Glomerular visceral epithelial cell (primary cell): ENCODE results near the gene L3MBTL4.

Experiments used
- DNase-seq: peaks from one replicate; pipeline ENCODE4 v3.0.0-alpha.2; 2016; ENCODE audit errors: extremely low spot score

L3MBTL4 gene

DNA sequence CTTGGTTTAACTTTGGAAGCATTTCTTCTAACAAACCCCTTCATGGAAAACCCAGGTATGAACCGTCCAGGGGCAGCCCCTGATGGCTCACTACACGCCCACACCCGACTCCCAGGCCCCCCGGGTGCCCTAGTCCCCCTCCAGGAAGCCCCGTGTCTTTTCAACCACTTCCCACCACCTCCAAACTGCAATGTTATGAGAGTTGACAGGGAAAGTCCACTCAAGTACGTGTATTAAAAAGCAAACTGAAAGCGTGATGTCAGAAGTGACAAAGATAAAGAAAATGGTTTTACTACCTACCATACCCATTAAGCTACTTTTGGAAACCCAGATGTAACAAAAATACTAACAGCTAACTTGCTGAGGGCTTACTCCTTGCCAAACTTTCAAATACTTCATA is 51.5 kb downstream of the L3MBTL4 start:
- DNase-seq: no peak

DNA sequence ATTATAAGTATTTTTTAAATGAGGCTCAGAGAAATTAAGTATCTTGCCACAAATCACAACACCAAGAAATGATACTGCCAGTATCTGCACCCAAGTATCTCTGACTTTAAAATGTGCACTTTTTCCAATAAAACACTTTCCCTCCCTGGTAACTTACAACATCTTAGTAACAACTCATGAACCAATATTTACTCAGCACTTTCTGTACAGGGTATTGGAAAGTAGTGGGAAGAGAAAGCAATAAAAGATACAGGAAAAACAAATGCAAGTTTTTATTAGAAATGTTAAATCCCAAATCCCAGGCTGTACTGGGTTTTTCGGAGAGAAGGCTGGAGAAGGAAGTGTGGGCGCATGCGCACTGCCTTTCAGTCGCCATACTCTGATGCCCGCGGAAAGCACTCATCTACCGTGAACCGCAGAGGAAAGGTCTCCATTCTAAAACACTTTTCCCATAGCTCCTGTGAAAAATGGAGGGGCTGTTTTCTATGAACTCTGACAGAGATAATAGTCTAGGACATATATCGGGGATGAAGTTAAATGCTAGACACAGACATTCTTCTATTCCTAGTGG is 52.1 kb downstream of the L3MBTL4 start:
- DNase-seq: peak; percentile 36

DNA sequence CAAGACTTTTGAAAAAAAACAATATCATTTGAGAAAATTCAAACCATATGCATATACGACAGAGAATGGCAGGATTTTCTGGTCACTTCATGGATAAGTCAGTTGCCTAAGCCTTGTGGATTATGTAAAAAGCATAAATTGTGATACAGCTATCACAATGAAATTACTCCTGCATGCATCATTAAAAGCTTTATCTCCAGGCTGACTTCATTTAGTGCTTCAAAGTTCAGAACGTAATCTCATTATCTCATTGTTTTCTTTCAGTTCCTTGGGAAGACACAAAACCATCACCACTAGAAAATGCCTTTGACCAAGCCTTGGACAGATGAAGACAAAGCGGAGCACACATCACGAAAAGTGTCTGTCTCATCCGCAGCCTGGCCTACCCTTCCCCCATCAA is 57.0 kb downstream of the L3MBTL4 start:
- DNase-seq: no peak

DNA sequence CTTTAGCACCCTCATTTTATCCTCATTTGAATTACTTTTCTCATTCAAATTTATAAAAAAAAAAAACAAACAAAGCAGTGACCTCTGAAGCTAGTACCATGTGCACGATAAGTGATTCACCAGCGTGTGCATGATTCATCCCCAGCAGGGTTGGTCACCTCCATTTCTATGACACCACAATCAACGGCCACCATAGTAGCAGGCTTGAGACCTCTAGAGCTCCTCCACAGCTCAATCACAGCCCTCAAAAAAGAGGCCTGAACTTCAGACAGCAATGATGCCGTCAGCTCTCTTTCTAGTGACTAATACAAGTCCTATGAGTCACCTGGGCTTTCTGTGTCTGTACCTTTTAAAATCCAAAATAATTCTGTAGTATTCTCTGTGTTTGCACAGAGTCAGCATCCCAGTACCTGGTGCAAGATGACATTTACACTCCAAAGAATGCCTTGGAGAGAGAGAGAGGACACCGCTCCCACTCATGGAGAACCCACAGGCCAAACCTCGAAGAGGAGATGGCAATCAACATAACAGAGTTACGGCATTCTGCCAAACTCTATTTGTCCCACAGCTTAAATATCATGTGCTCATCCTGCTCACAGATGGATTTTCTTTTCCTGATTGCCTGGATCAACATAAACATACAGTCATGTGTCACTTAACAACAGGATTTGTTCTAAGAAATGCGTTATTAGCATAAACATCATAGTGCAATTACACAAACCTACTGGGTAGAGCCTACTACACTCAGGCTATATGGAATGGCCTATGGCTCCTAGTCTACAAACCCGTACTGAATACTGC is 58.7 kb downstream of the L3MBTL4 start:
- DNase-seq: no peak

DNA sequence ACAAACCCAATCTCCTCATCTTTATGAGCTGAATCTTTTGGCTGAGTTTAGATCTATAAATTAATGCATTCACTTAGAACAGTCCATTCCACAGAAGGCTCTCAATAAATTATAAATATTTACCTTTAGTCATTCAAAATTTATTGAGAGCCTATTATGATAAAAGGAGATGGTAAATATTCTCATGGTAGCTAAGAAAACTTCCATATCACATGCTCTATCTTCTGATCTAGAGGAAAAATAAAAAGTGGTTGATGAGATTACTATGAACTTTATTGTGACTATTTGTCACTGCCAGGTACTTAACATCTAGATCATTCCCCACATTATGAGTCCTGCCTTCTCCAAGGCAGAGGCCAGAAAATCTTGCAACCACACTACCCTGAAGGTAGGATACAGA is 62.4 kb downstream of the L3MBTL4 start:
- DNase-seq: no peak

DNA sequence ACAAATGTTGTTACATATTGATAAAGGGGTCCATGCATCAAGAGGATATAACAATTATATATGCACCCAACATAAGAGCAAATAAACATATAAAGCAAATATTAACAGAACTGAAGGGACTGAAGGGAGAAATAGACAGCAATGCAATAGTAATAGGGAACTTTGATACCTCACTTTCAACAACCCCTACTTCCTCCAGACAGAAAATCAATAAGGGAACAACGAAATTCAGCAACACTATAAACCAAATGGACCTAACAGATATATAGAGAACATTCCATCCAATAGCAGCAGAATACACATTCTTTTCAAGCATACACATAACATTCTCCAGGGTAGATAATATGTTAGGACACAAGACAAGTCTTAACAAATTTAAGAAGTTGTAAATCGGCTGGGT is 71.7 kb downstream of the L3MBTL4 start:
- DNase-seq: no peak

DNA sequence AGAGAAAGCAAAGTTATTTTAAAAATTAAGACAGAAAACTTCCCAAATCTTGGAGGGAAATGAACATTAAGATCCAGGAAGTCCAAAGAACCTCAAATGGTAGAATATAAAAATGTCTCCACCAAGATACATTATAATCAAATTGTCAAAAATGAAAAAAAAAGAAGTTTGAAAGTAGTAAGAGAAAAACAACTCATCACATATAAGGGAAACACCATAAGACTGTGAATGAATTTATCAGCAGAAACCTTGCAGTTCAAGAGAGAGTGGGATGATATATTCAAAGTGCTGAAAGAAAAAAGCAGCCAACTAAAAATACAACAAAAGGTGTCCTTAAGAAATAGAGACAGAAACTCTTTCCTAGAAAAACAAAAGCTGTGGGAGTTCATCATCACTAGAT is 73.0 kb downstream of the L3MBTL4 start:
- DNase-seq: no peak

DNA sequence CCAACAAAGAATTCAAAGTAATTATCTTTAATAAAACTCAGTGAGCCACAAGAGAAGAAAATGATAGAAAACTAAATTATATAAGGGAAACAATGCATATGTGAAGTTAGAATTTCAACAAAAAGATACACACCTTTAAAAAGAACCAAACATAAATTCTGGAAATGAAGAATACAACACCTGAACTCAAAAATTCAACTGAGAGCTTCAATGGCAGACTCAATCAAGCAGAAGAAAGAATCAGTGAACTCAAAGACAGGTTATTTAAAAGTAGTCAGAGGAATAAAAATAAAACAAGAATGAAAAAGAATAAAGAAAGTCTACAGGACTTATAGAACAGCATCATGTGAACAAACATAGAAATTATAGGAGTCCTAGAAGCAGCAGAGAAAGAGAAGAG is 73.4 kb downstream of the L3MBTL4 start:
- no peak for DNase-seq

DNA sequence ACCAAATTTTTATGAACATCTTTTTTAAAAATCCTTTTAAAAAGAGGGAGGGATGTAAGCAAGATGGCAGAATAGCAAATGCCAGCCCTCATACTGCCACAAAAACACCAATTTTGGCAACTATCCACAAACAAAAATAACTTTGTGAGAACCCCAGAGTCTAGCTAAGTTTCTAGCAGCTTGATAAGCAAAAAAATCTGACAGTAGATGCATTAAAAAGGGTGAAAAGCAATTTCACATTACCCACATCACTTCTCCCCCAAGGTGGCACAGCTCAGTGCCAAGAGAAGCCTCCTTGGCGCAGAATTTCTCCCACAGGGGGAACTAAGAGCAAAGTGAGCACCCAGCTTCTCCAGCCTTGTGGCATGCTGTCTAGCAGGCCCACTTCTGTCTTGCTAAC is 74.6 kb downstream of the L3MBTL4 start:
- no peak for DNase-seq

DNA sequence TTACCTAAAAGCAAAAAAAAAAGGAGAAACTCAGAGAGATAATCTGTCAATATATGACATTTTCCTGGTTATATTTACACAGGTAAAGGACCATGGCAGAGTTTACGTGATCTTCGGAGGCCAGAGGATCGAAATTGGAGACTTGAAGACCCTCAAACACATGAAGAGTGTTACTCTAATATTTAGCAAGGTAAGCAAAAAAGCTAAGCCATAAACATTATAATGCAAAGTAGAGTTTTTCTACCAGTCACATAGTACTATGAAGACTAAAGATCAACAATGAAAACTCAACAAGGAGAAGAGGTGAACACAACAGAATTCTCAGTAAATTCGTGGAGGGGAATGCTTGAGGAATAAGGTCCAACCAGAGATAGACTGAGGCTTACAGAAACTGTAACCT is 78.5 kb downstream of the L3MBTL4 start:
- DNase-seq: no peak

DNA sequence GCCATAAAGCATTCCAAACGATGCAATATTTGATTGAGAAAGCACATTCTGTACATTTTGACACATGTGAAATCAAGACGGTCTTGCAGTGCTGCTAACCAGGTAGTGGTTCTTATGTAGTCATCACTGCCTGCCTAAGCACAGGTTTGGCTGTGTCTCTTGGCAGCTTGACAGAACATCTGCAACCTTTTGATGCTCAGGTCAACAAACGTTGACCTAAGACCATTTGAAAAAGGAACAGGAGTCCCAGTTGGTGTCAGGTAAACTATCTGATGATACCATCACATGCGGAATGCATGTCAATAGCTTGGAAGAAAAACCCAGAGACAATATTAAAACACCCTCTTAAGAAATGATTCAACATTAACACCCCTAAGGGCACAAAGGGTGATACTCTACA is 80.7 kb downstream of the L3MBTL4 start:
- DNase-seq: no peak

DNA sequence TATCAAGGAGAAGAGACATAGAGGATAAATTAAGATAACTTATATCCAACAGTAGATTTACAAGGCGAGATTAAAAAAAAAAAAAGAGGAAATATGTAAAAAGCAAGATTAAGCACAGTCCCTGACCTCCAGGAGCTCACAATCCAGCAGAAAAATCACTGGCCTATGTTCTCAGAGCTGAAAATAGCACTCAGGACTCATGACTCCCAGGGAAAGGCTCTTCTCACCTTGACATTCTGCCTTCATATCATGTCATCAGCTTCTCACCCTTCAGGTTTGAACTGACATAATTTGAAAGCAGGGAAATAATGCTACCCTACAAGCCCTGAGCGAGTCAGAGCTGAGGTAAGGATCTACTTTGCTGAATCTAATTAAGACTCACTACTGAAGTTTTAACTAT is 82.8 kb downstream of the L3MBTL4 start:
- no peak for DNase-seq

DNA sequence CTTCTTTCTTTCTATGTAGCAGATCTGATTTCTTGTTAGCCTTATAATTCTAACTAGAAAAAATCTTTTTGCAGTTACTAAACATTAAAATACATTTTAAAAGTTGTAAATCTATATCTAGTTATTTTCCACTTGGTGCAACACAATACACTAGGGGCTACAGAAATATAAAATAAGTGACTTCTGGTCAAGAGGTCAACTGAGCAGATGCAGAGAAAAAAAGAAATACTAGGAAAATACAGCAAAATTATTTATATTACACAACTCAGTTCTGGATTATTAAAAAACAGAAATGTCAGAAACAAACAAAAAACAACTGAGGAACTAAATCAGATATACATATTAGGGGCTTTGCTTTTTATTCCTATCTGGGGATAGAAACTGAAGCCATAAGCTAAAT is 83.9 kb downstream of the L3MBTL4 start:
- no peak for DNase-seq

DNA sequence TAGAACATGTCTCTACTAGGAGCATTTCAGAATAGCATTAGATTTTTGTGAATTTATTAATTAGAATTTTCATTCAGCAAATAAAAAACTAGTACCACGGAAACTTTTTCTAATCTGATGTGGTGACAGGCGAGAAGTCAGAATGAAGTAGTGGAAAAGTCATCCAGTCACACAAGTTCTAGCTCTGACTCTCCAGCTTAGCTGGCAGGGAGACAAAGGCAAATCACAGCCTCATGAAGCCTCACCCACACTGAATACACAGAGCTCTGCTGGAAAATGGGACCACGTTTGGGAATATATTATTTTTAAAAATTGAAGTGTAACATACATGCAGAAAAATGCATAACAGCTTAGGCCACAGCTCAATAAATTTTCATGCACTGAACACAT is 86.1 kb downstream of the L3MBTL4 start:
- no peak for DNase-seq

DNA sequence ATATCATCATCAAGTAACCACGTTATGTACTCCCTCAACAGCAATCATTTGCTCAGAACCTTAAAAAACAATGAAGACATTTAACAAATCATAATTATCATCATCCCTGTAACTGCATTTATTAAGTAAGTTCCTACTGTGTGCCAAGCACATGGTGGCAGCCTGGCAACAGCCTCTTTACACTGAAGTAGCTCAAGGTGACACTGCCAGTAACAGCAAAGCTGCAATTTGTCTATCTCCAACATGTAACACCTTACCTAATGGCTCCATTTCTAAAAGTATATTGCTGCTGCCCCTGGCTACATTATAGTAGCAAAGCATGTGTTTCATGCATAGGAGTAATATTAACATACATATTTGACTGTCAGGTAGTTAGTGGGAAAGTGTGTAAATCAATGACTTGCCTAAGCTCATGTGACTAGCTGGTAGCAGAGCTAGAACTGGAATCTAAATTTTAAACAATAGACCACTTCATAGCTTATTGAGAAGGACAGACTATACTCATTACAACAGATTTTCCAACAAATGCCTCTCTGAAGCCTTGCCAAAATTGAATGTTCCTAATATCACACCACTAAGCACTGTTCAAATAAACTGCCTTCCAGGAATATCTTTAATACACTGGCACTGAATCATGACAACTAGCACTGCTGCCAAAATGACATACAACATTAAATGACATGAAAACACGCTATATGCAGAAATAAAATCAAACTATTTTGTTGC is 86.7 kb downstream of the L3MBTL4 start:
- no peak for DNase-seq

DNA sequence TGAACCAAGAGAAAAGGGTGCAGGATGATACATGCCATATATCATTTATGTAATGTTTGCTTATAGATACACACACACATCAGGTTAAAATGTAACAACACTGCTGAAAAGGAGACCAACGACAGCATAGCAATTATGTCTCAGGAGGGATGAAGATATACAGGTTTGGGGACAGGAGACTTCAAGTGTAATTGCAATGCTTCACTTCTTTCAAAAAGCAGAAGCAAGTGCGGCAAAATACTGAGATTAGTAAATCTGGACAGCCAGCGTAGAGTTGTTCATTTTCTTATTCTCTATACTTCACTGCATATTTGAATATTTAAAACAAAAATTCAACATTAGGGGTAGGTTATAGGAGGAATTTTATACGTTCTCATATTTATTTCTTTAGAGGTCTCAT is 87.2 kb downstream of the L3MBTL4 start:
- no peak for DNase-seq

DNA sequence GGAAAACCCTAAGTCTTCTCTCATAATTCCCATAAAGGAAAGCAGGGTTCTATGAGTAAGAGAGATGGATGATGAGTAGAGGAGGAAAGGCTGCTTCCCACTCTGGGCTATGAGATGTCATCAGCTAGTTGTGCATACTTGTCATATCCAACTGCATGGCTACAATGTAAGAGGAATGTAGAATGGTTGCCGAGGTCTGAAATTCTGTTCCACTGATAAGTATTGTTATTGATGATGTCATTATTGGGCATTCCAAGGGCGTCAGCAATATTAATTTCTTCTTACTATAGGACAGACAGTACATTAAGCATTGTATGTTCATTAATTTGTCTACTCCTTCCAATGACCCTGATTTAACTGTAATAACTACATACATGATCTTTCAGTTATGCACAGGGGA is 88.1 kb downstream of the L3MBTL4 start:
- DNase-seq: no peak

DNA sequence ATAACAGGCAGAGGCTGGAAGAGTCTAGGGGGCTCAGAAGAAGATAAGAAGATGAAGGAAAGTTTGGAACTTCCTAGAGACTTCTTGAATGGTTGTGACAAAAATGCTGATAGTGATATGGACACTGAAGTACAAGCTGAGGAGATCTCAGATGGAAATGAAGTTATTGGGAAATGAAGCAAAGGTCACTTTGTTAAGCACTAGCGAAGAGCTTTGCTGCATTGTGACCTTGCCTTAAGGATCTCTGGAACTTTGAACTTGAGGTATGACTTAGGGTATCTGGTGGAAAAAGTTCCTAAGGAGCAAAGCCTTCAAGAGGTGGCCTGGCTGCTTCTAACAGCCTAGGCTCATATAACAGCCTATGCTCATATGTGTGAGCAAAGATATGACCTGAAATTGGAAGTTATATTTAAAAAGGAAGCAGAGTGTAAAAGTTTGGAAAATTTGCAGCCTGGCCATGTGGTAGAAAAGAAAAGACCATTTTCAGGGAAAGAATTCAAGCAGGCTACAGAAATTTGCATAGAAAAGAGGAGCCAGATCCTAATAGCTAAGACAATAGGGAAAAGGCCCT is 91.3 kb downstream of the L3MBTL4 start:
- no peak for DNase-seq

DNA sequence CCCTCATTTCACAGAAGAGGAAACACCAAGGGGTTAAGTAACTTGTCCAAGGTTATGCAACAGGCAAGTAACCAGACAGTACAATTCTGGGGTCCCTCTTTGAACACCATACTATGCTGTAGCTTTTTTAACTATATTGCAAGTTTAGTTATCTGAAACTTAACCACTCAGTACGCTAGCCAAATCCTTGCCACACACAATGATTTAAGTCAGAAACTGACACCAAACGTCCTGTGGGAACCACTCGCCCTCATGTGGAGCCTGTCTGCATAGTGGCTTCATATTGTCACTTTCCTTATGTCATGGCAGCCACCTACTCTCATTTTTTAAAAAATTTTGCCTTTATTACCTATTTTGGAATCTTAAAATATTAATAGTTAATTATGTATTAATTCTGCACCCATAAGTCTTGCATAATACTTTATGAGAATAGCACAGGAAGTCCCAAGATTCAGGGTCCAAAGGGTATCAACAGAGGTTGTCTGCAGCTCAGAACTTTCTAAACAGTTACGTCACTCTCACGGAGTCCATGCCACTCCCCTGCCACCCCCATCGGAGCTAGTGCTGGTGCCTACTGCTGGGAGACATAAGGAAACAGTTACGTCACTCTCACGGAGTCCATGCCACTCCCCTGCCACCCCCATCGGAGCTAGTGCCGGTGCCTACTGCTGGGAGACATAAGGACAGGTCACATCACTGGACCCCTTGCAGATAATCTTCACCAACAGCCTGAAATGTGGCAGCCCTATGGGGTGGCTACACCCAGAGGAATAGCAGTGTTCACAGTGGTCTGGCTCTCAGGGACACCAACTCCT is 99.0 kb downstream of the L3MBTL4 start:
- DNase-seq: no peak

DNA sequence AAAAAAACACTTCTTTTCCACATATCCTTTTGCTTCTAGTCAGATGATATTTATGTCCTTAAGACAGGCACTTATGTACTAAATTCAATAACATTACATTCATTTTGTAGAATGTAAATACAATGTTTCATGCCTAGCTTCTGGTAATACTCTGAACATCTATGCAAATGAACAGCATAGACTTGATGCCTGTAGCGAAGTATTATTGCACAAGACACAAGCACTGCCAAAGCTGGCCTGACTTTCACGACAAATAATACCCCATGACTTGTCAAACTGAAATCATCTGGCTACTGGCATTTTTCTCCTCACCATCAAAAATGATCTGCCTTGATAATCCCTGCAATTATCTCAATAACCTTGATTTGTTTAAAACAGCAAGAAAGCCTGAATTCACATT is 101.3 kb downstream of the L3MBTL4 start:
- DNase-seq: no peak

DNA sequence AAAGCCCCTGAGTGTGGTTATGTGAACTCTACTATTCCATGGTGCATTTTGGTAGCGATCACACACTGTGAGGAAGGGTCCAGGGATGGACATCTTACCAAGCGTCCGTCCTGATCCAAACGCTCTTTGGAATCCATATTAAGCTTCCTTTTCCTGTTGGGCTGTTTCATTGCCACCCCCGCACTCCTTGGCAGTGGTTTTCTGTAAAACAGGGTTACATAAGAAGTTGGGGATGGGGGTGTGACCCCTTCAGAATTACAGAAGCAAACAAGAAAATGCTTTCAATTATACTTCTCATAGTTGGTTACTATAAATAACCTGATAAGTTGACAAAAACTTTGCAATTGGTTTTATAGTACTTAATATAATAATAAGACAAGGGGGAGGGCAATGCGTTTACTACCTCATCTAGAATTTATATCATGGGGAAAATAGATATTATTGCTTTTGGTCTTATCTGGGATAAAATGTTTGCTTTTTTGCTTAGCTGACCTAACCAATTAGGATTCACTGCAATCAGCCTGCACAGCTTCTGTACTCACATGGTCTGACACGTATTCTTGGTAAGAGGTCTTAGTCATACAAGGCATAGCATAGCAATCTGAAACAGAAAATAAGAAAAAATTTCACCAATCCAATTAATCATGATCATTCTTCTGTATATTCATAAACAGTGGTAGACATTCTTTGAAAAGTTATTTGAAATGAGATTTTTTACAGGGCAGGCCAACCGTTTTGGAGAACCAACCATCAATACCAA is 103.1 kb downstream of the L3MBTL4 start:
- no peak for DNase-seq
